B cell (primary cell): ENCODE data around the gene AAK1. TPM values are rescaled to one million over a fixed set of nuclear protein-coding genes. Genes with fewer than 3 reads are reported as not detected.

ENCODE experiments used
- ATAC-seq: fragments of 200-7000 bp; cut with Tn5 transposase; one replicate; pipeline ENCODE4 v1.10.0; 2021; ENCODE audit warnings: low read depth, mild to moderate bottlenecking, moderate number of reproducible peaks, moderate library complexity
- CTCF ChIA-PET: fragments of 350-600 bp; sonication (Branson Sonifier 250); formaldehyde crosslinking; loops from one replicate; lab custom pipeline; 2021; ENCODE audit warnings: antibody characterized with exemption, inconsistent platforms; lab: Charles Lee
- POLR2A ChIA-PET: fragments of 350-600 bp; sonication (Branson Sonifier 250); formaldehyde crosslinking; loops from one replicate; lab custom pipeline; 2021; ENCODE audit warnings: antibody characterized with exemption; lab: Charles Lee
- DNase-seq: peaks from one replicate; pipeline ENCODE4 v3.0.0; 2013
- H2AFZ ChIP-seq: 2 replicates; pipeline ENCODE4 v1.6.1; 2012; ENCODE audit warnings: mild to moderate bottlenecking, low read depth, low read length; ENCODE audit not compliant: insufficient read depth, poor library complexity, severe bottlenecking
- H3K27ac ChIP-seq, 2 donors: 1 replicate in 1 of 2; 2 replicates in 1 of 2; pipeline ENCODE4 v1.5.1; 2012 to 2013; ENCODE audit warnings: low read length in 2 of 2, mild to moderate bottlenecking in 2 of 2, moderate library complexity in 1 of 2
- H3K27me3 ChIP-seq, 4 experiments: fragments of 200-600 bp in 1 of 4; sonication (generic) in 1 of 4; replicated peaks in 1 of 4; 1 replicate in 2 of 4; 2 replicates in 2 of 4; pipeline versions ENCODE4 v1.6.1 to v1.7.0; 2013 to 2016; ENCODE audit warnings: low read length in 3 of 4, mild to moderate bottlenecking in 2 of 4, mixed read lengths in 1 of 4, moderate library complexity in 1 of 4; ENCODE audit not compliant: insufficient read depth in 4 of 4, control insufficient read depth in 3 of 4; ENCODE audit errors: control extremely low read depth in 1 of 4
- H3K36me3 ChIP-seq, 2 experiments: replicated peaks in 1 of 2; 1 replicate in 1 of 2; 2 replicates in 1 of 2; pipeline versions ENCODE4 v1.6.1 to v1.7.1; 2013; ENCODE audit warnings: low read length in 1 of 2; ENCODE audit not compliant: insufficient read depth in 2 of 2, control insufficient read depth in 1 of 2; ENCODE audit errors: control extremely low read depth in 1 of 2, extremely low read depth in 1 of 2
- H3K4me1 ChIP-seq, 2 donors: fragments of 200-600 bp in 1 of 2; sonication (generic) in 1 of 2; 1 replicate in 1 of 2; 2 replicates in 1 of 2; pipeline versions ENCODE4 v1.5.1 to v1.6.1; 2013 to 2017; ENCODE audit warnings: low read length in 2 of 2; ENCODE audit not compliant: control insufficient read depth in 2 of 2, insufficient read depth in 2 of 2
- H3K4me2 ChIP-seq: replicated peaks from 2 replicates; pipeline ENCODE3; 2012; ENCODE audit warnings: mild to moderate bottlenecking, low read depth, low read length; ENCODE audit not compliant: poor library complexity, severe bottlenecking
- H3K4me3 ChIP-seq, 5 experiments: fragments of 200-600 bp in 1 of 5; sonication (generic) in 1 of 5; 1 replicate in 3 of 5; 2 replicates in 2 of 5; pipeline versions ENCODE4 v1.5.1 to v1.7.0; 2011 to 2016; ENCODE audit warnings: low read length in 4 of 5, mild to moderate bottlenecking in 4 of 5, low read depth in 2 of 5, control low read depth in 1 of 5, moderate library complexity in 1 of 5; ENCODE audit not compliant: insufficient read depth in 1 of 5; ENCODE audit errors: control extremely low read depth in 1 of 5, extremely low read depth in 1 of 5
- H3K79me2 ChIP-seq: fragments of 200-600 bp; sonication (generic); one replicate; pipeline ENCODE4 v1.6.0; 2016; ENCODE audit warnings: low read length; ENCODE audit not compliant: control insufficient read depth, insufficient read depth
- H3K9ac ChIP-seq: fragments of 200-600 bp; sonication (generic); 2 replicates; pipeline ENCODE4 v1.6.1; 2017; ENCODE audit warnings: mild to moderate bottlenecking, low read length, moderate library complexity
- H3K9me3 ChIP-seq, 3 donors: one replicate each; pipeline versions ENCODE4 v1.6.1 to v1.7.1; 2013; ENCODE audit warnings: low read length in 2 of 3; ENCODE audit not compliant: control insufficient read depth in 2 of 3, insufficient read depth in 1 of 3; ENCODE audit errors: control extremely low read depth in 1 of 3
- H4K20me1 ChIP-seq: 2 replicates; pipeline ENCODE4 v1.6.0; 2012; ENCODE audit warnings: mild to moderate bottlenecking, low read length; ENCODE audit not compliant: insufficient read depth, control insufficient read depth, poor library complexity, severe bottlenecking
- H3K27ac Mint-ChIP-seq: one replicate; pipeline ENCODE4 v1.8.0; 2021; ENCODE audit warnings: mixed read lengths
- H3K27me3 Mint-ChIP-seq: one replicate; pipeline ENCODE4 v1.8.0; 2021; ENCODE audit warnings: mixed read lengths
- H3K4me1 Mint-ChIP-seq: one replicate; pipeline ENCODE4 v1.8.0; 2021; ENCODE audit warnings: mixed read lengths
- H3K4me3 Mint-ChIP-seq: one replicate; pipeline ENCODE4 v1.8.0; 2021; ENCODE audit warnings: mixed read lengths
- H3K9me3 Mint-ChIP-seq: one replicate; pipeline ENCODE4 v1.8.0; 2022; ENCODE audit warnings: mixed read lengths; ENCODE audit not compliant: insufficient read depth
- EZH2 ChIP-seq: IDR thresholded peaks from 2 replicates; pipeline ENCODE4 v1.6.1; 2012; ENCODE audit warnings: borderline replicate concordance, low read depth, mild to moderate bottlenecking, moderate library complexity, low read length; ENCODE audit not compliant: insufficient read depth, poor library complexity, severe bottlenecking
- WGBS: methylation state at CpG from one replicate; pipeline ENCODE4 v1.1.5; 2013; ENCODE audit warnings: missing lambda C conversion rate; ENCODE audit not compliant: insufficient coverage; 5-methylcytosine and 5-hydroxymethylcytosine counted together
- intact Hi-C: fragments of 100-400 bp; cut with micrococcal nuclease; formaldehyde crosslinking; loops from one replicate; pipeline ENCODE4 v1.10.0; 2022
- polyA plus RNA-seq: library from polyadenylated mRNA; depleted of rRNA; stranded (reverse); fragments of >200 nt; gene quantifications from 2 replicates; pipeline ENCODE4 v1.2.3, GENCODE V29; 2012
- total RNA-seq, 2 donors: library from RNA; stranded (reverse); fragments of 120-200 nt in 1 of 2; gene quantifications; 1 replicate in 1 of 2; 2 replicates in 1 of 2; pipeline versions ENCODE4 v1.2.3 to v1.2.4, GENCODE V29; 2013 to 2022
- TF ChIP-seq, protein P1 (sequence below): fragments of 200-600 bp; IDR thresholded peaks from one replicate; pipeline ENCODE4 v1.8.0; 2022; ENCODE audit warnings: antibody characterized with exemption, mild to moderate bottlenecking

Gene AAK1
- total and polyA plus RNA-seq, 2 donors (not counting 1 experiment from before 2014, with no cell fraction given) = 2.4 to 7.2 TPM

DNA sequence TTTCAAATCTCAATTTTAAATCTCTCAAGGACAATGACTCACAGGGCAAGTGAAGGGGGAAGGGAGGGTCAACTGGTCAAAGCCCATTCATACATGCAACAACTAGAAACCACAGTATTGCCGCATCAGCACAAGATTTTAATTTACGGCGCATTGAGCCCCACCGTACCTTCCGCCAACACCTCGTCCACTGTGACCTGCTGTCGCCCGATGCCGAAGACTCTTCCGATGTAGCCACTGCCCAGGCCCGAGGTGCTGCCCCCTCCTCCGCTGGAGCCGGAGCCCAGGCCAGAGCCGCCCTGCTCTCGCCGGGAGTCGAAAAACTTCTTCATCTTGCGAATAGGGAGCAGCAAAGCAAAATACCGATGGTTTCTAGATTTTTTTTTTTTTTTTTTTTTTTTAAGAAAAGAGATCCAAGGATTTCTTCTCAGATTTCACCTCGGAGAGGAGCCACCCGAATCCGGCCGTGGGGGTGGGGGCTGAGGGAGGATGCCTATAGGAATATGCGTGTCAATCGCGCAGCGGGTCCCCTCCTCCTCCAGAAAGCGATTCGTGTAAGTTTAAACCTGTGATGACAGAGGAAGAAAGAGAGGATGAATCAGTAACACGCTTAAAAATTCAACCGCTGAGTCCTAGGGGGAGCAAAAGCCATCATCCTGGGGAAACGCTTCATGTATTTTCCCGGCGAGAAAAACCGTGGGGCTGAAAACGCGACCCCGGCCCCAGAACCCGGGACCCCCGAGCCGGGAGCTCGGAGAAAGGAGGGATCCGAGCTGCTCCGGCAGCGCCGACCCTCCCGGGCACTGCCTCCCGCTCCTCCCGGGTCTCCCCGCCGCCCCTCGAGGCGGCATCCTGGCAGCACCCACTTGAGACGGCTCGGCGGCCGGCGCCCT is 584 bp downstream of the AAK1 start:
- Histone ChIP-seq H3K36me3 (no peaks in the 10 kb centered on the region), H3K4me3 (peak overlapping the region; percentile 63 to 99 (median 91)), H3K27me3 (peaks cover 4 to 77% (median 56%) of the 10 kb centered on the region in 4 experiments), H3K4me1 (peaks cover 37 to 42% of the 10 kb centered on the region in 2 donors), H4K20me1 (peaks cover 17% of the 10 kb centered on the region), H3K27ac (no peak overlapping the region), H3K4me2 (peak overlapping the region; percentile 95), H2AFZ (peak overlapping the region; percentile 86), H3K79me2 (no peaks in the 10 kb centered on the region), H3K9me3 (peaks cover 0 to 4% (median 3%) of the 10 kb centered on the region in 3 donors), H3K9ac (peak overlapping the region; percentile 82)
- Mint-ChIP-seq H3K27me3 (peaks cover 79% of the 10 kb centered on the region), H3K27ac (peak overlapping the region; percentile 84), H3K9me3 (no peaks in the 10 kb centered on the region), H3K4me3 (peak overlapping the region; percentile 95), H3K4me1 (peaks cover 38% of the 10 kb centered on the region)
- no peak for ATAC-seq
- intact Hi-C loops = loop anchor here (2.0 to 10.0 kb wide), 5 partner anchors 186 to 1178 kb away; partner anchors contain the start of genes APLF, FAM136A, FBXO48 and GMCL1
- ChIA-PET CTCF (interaction anchor here (0.8 kb wide), 1 partner anchor 82 kb away, joined by 3 read pairs; no protein-coding TSS in a partner anchor), POLR2A (interaction anchor here (1.5 kb wide), 1 partner anchor 206 kb away, joined by 8 read pairs; the partner anchor contains the start of gene NFU1)
- TF ChIP-seq, protein P1, sequence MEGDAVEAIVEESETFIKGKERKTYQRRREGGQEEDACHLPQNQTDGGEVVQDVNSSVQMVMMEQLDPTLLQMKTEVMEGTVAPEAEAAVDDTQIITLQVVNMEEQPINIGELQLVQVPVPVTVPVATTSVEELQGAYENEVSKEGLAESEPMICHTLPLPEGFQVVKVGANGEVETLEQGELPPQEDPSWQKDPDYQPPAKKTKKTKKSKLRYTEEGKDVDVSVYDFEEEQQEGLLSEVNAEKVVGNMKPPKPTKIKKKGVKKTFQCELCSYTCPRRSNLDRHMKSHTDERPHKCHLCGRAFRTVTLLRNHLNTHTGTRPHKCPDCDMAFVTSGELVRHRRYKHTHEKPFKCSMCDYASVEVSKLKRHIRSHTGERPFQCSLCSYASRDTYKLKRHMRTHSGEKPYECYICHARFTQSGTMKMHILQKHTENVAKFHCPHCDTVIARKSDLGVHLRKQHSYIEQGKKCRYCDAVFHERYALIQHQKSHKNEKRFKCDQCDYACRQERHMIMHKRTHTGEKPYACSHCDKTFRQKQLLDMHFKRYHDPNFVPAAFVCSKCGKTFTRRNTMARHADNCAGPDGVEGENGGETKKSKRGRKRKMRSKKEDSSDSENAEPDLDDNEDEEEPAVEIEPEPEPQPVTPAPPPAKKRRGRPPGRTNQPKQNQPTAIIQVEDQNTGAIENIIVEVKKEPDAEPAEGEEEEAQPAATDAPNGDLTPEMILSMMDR = no peak
- TF ChIP-seq EZH2 = peak; percentile 47
- 1% methylated on average over 45 of the region's 58 CpGs for WGBS
- DNase-seq = peak; percentile 52
